Retinal pigment epithelial cell (primary cell): Measurements from ENCODE around the gene MCM3AP.
"Not testable (repeated sequence)": the region's sequence is repeated elsewhere in the genome, so short reads cannot be mapped to it uniquely, and the experiment has no call there.

Source experiments
- DNase-seq: peaks from one replicate; pipeline ENCODE4 v3.0.0-alpha.2; 2010; ENCODE audit warnings: low read depth
- H3K4me3 ChIP-seq: 2 replicates; pipeline ENCODE4 v1.5.1; 2011; ENCODE audit warnings: mild to moderate bottlenecking, low read length, control low read depth, moderate library complexity
- TF ChIP-seq, protein P1 (sequence below): conservative IDR thresholded peaks from 2 replicates; pipeline ENCODE4 v1.5.1; 2011; ENCODE audit warnings: low read depth, low read length, control low read depth, inconsistent platforms

Gene MCM3AP

DNA sequence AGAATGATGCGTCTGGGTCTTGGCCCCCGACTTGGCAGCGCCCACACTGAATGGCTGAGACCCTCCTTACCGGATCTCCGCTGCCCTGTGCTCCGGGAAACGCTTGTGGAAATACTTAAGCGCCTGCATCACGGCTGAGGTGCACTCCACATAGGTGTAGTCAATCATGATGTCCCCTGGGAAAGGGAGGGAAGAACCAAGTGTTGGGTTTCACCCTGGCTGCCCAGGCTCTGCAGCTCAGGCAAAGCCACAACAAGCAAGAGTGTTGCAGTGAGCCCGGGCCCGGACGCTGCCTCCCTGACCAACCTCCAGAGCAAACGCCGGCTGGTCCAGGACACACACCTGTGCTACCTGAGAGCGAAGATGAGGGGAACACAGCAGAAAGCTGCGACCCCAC is 79.6 kb downstream of the MCM3AP start:
- DNase-seq: no peak
- TF ChIP-seq, protein P1, sequence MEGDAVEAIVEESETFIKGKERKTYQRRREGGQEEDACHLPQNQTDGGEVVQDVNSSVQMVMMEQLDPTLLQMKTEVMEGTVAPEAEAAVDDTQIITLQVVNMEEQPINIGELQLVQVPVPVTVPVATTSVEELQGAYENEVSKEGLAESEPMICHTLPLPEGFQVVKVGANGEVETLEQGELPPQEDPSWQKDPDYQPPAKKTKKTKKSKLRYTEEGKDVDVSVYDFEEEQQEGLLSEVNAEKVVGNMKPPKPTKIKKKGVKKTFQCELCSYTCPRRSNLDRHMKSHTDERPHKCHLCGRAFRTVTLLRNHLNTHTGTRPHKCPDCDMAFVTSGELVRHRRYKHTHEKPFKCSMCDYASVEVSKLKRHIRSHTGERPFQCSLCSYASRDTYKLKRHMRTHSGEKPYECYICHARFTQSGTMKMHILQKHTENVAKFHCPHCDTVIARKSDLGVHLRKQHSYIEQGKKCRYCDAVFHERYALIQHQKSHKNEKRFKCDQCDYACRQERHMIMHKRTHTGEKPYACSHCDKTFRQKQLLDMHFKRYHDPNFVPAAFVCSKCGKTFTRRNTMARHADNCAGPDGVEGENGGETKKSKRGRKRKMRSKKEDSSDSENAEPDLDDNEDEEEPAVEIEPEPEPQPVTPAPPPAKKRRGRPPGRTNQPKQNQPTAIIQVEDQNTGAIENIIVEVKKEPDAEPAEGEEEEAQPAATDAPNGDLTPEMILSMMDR: no peak
- H3K4me3 ChIP-seq: no peak overlapping the region

DNA sequence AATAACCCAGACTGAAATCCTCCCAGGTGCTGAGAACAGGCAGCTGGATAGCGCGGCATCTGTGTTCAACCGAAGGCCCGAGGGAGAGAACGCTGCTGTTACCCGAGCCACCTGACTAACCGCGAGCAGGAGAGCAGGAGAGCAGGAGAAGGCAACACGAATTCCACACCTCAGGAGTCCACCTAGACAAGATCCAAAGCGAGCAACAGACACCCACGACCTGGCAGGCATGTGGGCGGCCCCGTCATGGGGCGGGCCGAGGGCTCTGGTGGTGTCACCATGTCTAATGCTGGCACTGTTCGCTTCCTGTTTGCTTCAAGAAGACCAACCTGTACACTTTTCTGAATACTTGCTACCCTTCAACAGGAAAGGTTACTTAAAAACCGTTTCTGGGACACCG is 80.2 kb downstream of the MCM3AP start:
- no peak for DNase-seq
- H3K4me3 ChIP-seq: no peak overlapping the region
- TF ChIP-seq, protein P1: no peak

DNA sequence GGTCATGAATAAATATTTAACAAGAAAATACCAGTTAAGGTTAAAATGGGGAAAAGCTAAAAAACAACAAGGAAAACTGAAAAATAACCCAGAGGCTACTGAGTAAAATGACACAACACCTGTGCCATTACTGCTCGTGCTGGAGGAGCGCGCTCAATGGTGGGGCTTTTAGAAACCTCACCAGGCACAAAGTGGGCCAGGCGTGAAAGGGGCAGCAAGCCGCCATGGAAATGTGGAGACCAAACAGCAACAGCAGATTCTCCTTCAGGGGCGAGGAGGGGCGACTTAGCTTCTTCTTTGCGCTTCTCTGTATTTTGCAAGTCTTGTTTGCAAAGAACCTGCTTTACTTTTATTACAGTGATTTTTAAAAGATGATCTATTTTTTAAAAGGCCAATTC is 82.2 kb downstream of the MCM3AP start:
- no peak for DNase-seq
- TF ChIP-seq, protein P1: no peak
- no peak overlapping the region for H3K4me3 ChIP-seq

DNA sequence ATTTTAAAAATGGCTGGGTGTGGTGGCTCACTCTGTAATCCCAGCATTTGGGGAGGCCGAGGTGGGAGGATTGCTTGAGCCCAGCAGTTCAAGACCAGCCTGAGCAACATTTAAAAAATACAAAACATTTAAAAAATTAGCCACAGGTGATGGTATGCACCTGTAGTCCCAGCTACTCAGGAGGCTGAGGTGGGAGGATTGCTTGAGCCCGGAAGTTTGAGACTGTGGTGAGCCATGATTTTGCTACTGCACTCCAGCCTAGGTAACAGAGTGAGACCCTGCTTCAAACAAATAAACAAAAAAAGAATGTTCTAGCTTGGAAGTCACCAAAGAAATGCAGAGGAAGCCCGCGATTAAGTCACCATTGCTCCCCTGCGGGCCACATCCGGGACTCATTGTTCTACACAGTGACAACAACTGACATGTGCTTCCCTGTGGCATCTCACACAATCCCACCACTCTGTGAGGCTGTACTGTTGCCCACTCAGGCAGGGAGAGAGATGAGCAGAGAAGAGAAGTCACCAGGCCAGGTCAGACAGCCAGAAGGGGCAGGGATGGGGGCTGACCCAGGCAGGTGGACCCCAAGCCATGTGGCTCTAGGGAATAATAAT is 82.7 kb downstream of the MCM3AP start:
- no peak overlapping the region for H3K4me3 ChIP-seq
- no peak for DNase-seq
- TF ChIP-seq, protein P1: no peak

DNA sequence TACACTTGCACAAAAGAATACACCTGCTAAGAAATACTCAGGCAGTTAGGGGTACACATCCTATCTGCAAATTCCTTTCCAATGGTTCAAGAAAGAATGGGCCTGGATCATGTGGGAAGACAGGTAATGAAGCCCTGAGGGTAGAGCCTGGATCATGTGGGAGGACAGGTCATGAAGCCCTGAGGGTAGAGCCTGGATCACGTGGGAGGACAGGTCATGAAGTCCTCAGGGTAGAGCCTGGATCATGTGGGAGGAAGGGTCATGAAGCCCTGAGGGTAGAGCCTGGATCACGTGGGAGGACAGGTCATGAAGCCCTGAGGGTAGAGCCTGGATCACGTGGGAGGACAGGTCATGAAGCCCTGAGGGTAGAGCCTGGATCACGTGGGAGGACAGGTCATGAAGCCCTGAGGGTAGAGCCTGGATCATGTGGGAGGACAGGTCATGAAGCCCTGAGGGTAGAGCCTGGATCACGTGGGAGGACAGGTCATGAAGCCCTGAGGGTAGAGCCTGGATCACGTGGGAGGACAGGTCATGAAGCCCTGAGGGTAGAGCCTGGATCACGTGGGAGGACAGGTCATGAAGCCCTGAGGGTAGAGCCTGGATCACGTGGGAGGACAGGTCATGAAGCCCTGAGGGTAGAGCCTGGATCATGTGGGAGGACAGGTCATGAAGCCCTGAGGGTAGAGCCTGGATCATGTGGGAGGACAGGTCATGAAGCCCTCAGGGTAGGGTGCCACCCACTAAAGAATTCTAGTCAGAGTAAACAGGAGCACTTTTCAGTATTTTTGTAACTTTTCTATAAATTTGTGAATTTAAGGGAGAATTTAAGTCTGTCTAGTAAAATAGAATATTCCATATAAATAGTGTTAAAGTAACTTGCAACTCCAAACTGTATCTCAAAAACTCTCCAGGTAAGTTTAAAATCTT is 84.3 kb downstream of the MCM3AP start:
- not testable (repeated sequence) for DNase-seq, H3K4me3 ChIP-seq

DNA sequence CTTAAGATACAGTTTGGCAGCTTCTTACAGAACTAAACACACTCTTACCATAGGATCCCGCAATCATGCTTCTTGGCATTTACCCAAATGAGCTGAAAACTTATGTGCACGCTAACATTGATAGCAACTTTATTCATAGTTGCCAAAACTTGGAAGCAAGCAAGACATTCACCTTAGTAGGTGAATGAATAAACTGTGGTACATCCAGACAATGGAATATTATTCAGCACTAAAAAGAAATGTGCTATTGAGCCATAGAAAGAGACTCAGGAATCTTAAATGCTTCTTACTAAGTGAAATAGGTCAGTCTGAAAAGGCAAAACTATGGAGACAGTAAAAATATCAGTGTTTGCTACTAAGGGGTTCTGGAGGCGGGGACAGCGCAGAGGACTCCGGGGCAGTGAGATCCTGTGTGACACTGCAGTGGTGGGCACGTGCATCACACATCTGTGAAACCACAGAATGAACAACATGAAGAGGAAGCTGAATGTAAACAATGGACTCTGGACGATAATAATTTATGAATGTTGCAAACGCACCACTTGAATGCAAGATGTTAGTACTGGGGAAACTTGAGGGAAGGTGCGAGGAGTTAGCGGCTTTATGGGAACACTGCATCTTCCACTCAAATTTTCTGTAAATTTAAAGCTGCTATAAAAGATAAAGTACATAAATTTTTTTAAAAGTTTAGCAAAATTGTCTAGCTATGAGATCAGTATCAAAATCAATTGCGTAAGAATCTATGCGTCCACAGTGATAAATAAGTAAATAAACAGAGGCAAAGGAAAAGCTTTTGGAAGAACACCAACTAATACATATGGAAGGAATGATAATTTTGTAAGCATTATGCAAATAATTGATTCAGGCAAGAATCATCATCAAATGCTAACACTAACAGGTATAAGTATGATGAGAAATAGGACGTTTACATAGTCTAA is 85.7 kb downstream of the MCM3AP start:
- no peak for DNase-seq
- H3K4me3 ChIP-seq: no peak overlapping the region
- TF ChIP-seq, protein P1: no peak

DNA sequence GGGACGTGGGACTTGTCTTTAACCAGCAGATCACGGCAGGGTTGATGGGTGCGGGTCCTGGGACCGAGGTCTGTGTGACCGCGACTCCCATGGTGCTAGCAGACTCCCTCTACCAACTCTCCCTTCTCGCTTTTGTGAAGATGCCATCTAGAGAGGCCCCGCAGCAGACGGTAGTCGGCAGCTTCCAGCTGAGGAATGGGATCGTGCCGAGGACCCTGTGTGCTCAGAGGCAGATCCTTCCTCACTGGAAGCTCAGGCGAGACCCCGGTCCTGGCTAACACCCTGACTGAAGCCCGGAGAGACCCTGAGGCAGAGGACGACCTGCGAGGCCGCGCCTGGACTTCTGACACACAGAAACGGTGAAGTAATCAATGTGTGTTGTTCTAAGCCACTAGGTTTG is 88.7 kb downstream of the MCM3AP start:
- H3K4me3 ChIP-seq: no peak overlapping the region
- DNase-seq: no peak
- TF ChIP-seq, protein P1: no peak
